ENCODE data around the gene CRTC3. TPM values are rescaled to one million over a fixed set of nuclear protein-coding genes. Genes with fewer than 3 reads are reported as not detected.

Gene CRTC3
- total RNA-seq, 1 experiment from 2014 or later = 5.6 TPM

- Histone ChIP-seq H3K9me3 (no peaks in the 10 kb centered on the region), H3K36me3 (peaks cover 4% of the 10 kb centered on the region; the same call in 1 of the 2 replicates), H3K4me3 (no peak overlapping the region), H3K27me3 (no peaks in the 10 kb centered on the region)
- DNase-seq = no peak
These were observed 22.6 kb downstream of the CRTC3 start for GRCh38 chr15:90552162-90552928.

GRCh38 chr15:90552929-90553211 is 23.1 kb downstream of the CRTC3 start:
- Histone ChIP-seq H3K4me3 (no peak overlapping the region), H3K36me3 (peaks cover 4% of the 10 kb centered on the region; the same call in 1 of the 2 replicates), H3K9me3 (no peaks in the 10 kb centered on the region), H3K27me3 (no peaks in the 10 kb centered on the region)
- no peak for DNase-seq

DNA sequence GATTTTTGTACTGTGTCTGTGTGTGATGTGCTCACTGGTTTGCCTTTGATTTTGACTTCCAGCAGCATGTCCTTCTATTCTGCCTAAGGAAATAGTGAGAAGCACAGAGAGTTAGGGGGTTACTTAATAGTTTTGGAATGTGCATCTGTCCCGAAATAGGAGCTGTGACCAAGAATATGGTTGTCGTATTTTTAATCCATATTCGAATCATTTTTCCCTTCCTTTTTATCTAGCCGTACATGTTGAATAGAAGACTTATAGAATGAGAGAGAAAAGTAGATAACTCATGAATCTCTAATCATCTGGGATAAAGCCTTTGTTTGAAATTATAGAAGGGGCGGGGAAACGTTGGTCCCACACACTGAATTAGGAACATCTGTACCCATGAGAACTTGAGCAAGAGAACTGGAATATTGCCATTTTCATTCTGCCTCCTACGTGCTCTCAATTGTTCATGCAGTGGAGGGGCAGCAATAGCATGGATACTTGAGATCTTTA is 23.6 kb downstream of the CRTC3 start:
- Histone ChIP-seq H3K9me3 (no peaks in the 10 kb centered on the region), H3K4me3 (no peak overlapping the region), H3K27me3 (no peaks in the 10 kb centered on the region), H3K36me3 (peaks cover 4% of the 10 kb centered on the region; the same call in 1 of the 2 replicates)
- no peak for DNase-seq

DNA sequence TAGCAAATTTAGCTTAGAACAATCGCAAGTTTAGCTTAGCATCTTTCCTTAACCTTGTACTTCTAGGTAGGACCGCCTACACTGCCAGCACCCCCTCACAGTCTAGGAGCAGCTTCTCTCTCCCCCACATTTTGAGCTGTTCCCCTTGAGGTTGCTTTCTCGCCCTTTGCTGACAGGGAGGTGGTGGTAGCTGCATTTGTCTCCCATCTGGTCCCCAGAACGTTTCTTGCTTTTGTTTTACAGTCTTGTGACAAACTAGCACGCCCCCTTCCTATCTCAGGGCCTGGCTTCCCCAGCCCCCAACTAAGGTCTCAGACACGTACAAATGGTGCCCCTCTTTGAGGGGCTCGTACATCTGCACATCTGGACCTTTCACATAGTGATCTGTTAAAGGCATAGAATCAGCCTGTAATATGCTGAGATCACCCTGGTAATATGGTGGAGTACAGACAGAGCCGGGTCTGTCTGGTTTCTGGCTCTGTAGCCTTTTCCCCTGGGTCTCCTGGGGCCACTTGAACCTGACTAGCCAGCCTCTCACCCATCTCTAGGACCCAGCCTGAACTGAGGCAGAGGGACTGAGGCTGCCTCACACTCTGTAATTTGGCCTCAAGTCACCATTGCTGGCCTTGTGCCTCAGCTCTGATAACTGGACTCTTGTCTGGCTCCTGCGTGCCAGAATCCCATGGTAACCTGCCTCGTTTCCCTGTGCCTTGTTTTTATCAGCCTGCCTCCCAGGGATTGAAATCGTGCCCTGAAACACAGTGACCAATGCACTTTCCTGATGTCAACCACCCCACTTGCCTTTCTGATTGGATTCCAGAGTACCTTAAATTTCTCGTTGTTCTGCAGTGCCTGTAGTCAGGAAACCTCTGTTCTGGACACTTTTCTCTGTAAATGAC is 27.7 kb downstream of the CRTC3 start:
- Histone ChIP-seq H3K36me3 (no peaks in the 10 kb centered on the region), H3K9me3 (no peaks in the 10 kb centered on the region), H3K4me3 (no peak overlapping the region), H3K27me3 (no peaks in the 10 kb centered on the region)
- DNase-seq = peak; percentile 15

- H3K4me3 ChIP-seq = no peak overlapping the region
- H3K9me3 ChIP-seq = no peaks in the 10 kb centered on the region
- H3K27me3 ChIP-seq = no peaks in the 10 kb centered on the region
- no peaks in the 10 kb centered on the region for H3K36me3 ChIP-seq
- no peak for DNase-seq
These were observed 28.4 kb downstream of the CRTC3 start for GRCh38 chr15:90558171-90558573.

DNA sequence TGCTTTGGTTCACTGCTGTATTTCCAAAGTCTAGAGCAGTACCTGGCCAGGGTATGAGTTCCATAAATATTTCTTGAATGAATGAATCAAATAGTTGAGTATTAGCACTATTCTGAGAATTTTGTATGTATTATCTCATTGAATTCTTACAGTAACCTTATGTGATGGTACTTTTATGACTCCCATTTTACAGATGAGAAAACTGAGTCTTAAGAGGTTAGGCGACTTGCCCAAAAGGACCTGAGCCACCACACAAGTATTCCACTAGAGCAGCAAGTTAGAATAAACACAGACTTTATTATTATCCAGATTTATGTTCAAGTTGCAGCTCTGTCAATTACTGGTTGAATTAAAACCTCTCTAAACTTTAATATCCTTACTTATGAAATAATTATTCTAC is 29.4 kb downstream of the CRTC3 start:
- Histone ChIP-seq H3K27me3 (no peaks in the 10 kb centered on the region), H3K4me3 (no peak overlapping the region), H3K9me3 (no peaks in the 10 kb centered on the region), H3K36me3 (no peaks in the 10 kb centered on the region)
- no peak for DNase-seq

GRCh38 chr15:90560229-90560776 is 30.6 kb downstream of the CRTC3 start:
- H3K9me3 ChIP-seq = no peaks in the 10 kb centered on the region
- no peaks in the 10 kb centered on the region for H3K36me3 ChIP-seq
- H3K27me3 ChIP-seq = no peaks in the 10 kb centered on the region
- peak; percentile 45 for DNase-seq
- H3K4me3 ChIP-seq = no peak overlapping the region

- no peaks in the 10 kb centered on the region for H3K27me3 ChIP-seq
- no peaks in the 10 kb centered on the region for H3K36me3 ChIP-seq
- H3K9me3 ChIP-seq = no peaks in the 10 kb centered on the region
- no peak for DNase-seq
- H3K4me3 ChIP-seq = no peak overlapping the region
These were observed 31.9 kb downstream of the CRTC3 start for GRCh38 chr15:90561344-90562244.

DNA sequence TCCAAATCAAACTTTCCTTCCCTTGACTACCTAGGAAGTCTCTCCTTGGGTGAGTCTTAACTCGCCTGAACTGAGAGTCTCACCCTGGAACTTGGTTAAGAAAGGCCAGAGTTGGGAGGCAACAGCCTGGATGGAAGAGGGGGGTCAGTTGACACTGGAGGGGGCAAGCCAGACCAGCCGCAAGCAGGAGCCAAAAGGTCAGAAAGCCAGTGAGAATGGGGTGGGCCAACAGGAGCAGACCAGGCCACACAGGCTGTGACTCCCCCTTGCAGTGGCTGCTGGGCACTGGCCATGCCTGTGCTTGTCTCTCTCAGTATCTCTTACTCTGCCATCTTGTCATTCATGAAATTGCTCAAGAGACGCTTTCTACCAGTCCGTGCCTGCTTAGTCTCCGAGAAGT is 32.9 kb downstream of the CRTC3 start:
- H3K4me3 ChIP-seq = no peak overlapping the region
- H3K27me3 ChIP-seq = no peaks in the 10 kb centered on the region
- H3K36me3 ChIP-seq = peaks cover 4% of the 10 kb centered on the region; the same call in 1 of the 2 replicates
- H3K9me3 ChIP-seq = peaks cover 6% of the 10 kb centered on the region
- no peak for DNase-seq

- peaks cover 4% of the 10 kb centered on the region; the same call in 1 of the 2 replicates for H3K36me3 ChIP-seq
- H3K4me3 ChIP-seq = no peak overlapping the region
- peaks cover 6% of the 10 kb centered on the region for H3K9me3 ChIP-seq
- no peak for DNase-seq
- no peaks in the 10 kb centered on the region for H3K27me3 ChIP-seq
These were observed 33.7 kb downstream of the CRTC3 start for GRCh38 chr15:90563463-90563862.

- Histone ChIP-seq H3K36me3 (peaks cover 4% of the 10 kb centered on the region; the same call in 1 of the 2 replicates), H3K4me3 (no peak overlapping the region), H3K27me3 (no peaks in the 10 kb centered on the region), H3K9me3 (peaks cover 6% of the 10 kb centered on the region)
- DNase-seq = no peak
These were observed 34.3 kb downstream of the CRTC3 start for GRCh38 chr15:90564051-90564450.

- Histone ChIP-seq H3K36me3 (peaks cover 4% of the 10 kb centered on the region; the same call in 1 of the 2 replicates), H3K4me3 (no peak overlapping the region), H3K27me3 (no peaks in the 10 kb centered on the region), H3K9me3 (peaks cover 6% of the 10 kb centered on the region)
- no peak for DNase-seq
These were observed 34.9 kb downstream of the CRTC3 start for GRCh38 chr15:90564590-90564989.

DNA sequence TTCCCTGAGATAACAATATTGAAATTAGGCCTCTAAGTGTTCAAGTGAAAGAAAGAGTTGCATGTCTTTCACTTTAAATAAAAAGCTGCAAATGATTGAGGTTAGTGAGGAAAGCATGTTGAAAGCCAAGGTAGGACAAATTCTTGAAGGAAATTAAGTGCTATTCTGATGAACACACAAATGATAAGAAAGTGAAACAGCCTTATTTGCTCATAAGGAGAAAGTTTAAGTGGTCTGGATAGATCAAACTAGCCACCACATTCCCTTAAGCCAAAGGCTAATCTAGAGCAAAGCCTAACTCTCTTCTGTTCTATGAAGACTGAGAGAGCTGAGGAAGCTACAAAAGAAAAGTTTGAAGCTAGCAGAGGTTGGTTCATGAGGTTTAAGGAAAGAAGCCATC is 36.1 kb downstream of the CRTC3 start:
- H3K9me3 ChIP-seq = peaks cover 6% of the 10 kb centered on the region
- no peak for DNase-seq
- H3K36me3 ChIP-seq = peaks cover 4% of the 10 kb centered on the region; the same call in 1 of the 2 replicates
- no peak overlapping the region for H3K4me3 ChIP-seq
- no peaks in the 10 kb centered on the region for H3K27me3 ChIP-seq

- no peaks in the 10 kb centered on the region for H3K27me3 ChIP-seq
- no peak overlapping the region for H3K4me3 ChIP-seq
- peaks cover 4% of the 10 kb centered on the region; the same call in 1 of the 2 replicates for H3K36me3 ChIP-seq
- DNase-seq = no peak
- H3K9me3 ChIP-seq = peaks cover 6% of the 10 kb centered on the region
These were observed 40.9 kb downstream of the CRTC3 start for GRCh38 chr15:90570643-90571042.

GRCh38 chr15:90571063-90571541 is 41.4 kb downstream of the CRTC3 start:
- peaks cover 4% of the 10 kb centered on the region; the same call in 1 of the 2 replicates for H3K36me3 ChIP-seq
- DNase-seq = peak; percentile 45
- peaks cover 6% of the 10 kb centered on the region for H3K9me3 ChIP-seq
- no peaks in the 10 kb centered on the region for H3K27me3 ChIP-seq
- no peak overlapping the region for H3K4me3 ChIP-seq

GRCh38 chr15:90572893-90573292 is 43.2 kb downstream of the CRTC3 start:
- no peaks in the 10 kb centered on the region for H3K36me3 ChIP-seq
- H3K9me3 ChIP-seq = no peaks in the 10 kb centered on the region
- no peak overlapping the region for H3K4me3 ChIP-seq
- no peak for DNase-seq
- H3K27me3 ChIP-seq = no peaks in the 10 kb centered on the region
